BJ (cell line): ENCODE data around the gene KPNB1. TPM values are rescaled to one million over a fixed set of nuclear protein-coding genes. Genes with fewer than 3 reads are reported as not detected.

Experiments used
- CTCF ChIA-PET: fragments of 350-600 bp; formaldehyde crosslinking; extraction: SDS; loops from one replicate; lab custom pipeline; 2021; ENCODE audit warnings: antibody characterized with exemption, inconsistent platforms; lab: Yijun Ruan, JAX
- POLR2A ChIA-PET: fragments of 300-600 bp; sonication (Branson Sonifier 250); formaldehyde crosslinking; extraction: SDS; loops from one replicate; lab custom pipeline; 2021; ENCODE audit warnings: antibody characterized with exemption; lab: Charles Lee
- DNase-seq: peaks from one replicate; pipeline ENCODE4 v3.0.0-alpha.2; 2011; ENCODE audit warnings: low read depth
- H3K27me3 ChIP-seq: 2 replicates; pipeline ENCODE4 v1.6.0; 2011; ENCODE audit warnings: low read length; ENCODE audit not compliant: control insufficient read depth, insufficient read depth
- H3K36me3 ChIP-seq: 2 replicates; pipeline ENCODE4 v1.5.1; 2011; ENCODE audit warnings: low read length; ENCODE audit not compliant: control insufficient read depth, insufficient read depth
- H3K4me3 ChIP-seq: 2 replicates; pipeline ENCODE4 v1.5.1; 2011; ENCODE audit warnings: low read depth, mild to moderate bottlenecking, control low read depth, low read length
- CTCF ChIP-seq: IDR thresholded peaks from 2 replicates; pipeline ENCODE4 v1.5.1; 2011; ENCODE audit warnings: low read depth, mild to moderate bottlenecking, control low read depth, inconsistent platforms, low read length, moderate library complexity; ENCODE audit not compliant: insufficient read depth
- polyA plus RNA-seq: library from polyadenylated mRNA; depleted of rRNA; stranded (reverse); fragments of >200 nt; gene quantifications from 2 replicates; pipeline ENCODE4 v1.2.3, GENCODE V29; 2011

Gene KPNB1
- polyA plus RNA-seq, 1 experiment: 171 TPM

- no peak for TF ChIP-seq CTCF
- no peak overlapping the region for H3K4me3 ChIP-seq
- DNase-seq: no peak
- ChIA-PET POLR2A (no interaction called here), CTCF (no interaction called here)
- no peaks in the 10 kb centered on the region for H3K27me3 ChIP-seq
- H3K36me3 ChIP-seq: no peaks in the 10 kb centered on the region
These were observed 6.6 kb upstream of the KPNB1 start for GRCh38 chr17:47643116-47643515.

- Histone ChIP-seq H3K27me3 (no peaks in the 10 kb centered on the region), H3K36me3 (no peaks in the 10 kb centered on the region), H3K4me3 (no peak overlapping the region)
- TF ChIP-seq CTCF: no peak
- DNase-seq: no peak
- ChIA-PET CTCF (interaction anchor here (1.0 to 1.6 kb wide), 2 partner anchors 19 to 29 kb away, joined by 5 read pairs; no protein-coding TSS in a partner anchor), POLR2A (no interaction called here)
These were observed 5.4 kb upstream of the KPNB1 start for GRCh38 chr17:47644324-47644723.

DNA sequence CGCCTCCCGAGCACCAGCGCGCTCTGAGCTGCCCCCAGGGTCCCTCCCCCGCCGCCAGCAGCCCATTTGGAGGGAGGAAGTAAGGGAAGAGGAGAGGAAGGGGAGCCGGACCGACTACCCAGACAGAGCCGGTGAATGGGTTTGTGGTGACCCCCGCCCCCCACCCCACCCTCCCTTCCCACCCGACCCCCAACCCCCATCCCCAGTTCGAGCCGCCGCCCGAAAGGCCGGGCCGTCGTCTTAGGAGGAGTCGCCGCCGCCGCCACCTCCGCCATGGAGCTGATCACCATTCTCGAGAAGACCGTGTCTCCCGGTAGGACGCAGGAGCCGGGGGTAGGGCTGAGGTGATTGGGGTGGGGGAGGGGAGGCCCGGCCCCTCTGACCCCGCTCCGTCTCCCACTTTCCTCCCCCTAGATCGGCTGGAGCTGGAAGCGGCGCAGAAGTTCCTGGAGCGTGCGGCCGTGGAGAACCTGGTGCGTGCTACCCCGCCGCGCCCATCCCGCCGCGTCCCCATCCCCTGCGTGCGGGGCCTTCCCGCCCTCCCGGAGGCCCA, 329 bp downstream of the KPNB1 start:
- ChIA-PET CTCF (interaction anchor here (0.6 to 3.5 kb wide), 5 partner anchors 14 to 35 kb away, joined by 3 to 24 read pairs (median 4); no protein-coding TSS in a partner anchor), POLR2A (interaction anchor here (0.6 to 1.0 kb wide), 3 partner anchors 16 to 74 kb away, joined by 5 to 13 read pairs (median 7); no protein-coding TSS in a partner anchor)
- TF ChIP-seq CTCF: no peak
- Histone ChIP-seq H3K27me3 (no peaks in the 10 kb centered on the region), H3K4me3 (peak overlapping the region; percentile 94), H3K36me3 (peaks cover 3% of the 10 kb centered on the region; the same call in 1 of the 2 replicates)
- no peak for DNase-seq

DNA sequence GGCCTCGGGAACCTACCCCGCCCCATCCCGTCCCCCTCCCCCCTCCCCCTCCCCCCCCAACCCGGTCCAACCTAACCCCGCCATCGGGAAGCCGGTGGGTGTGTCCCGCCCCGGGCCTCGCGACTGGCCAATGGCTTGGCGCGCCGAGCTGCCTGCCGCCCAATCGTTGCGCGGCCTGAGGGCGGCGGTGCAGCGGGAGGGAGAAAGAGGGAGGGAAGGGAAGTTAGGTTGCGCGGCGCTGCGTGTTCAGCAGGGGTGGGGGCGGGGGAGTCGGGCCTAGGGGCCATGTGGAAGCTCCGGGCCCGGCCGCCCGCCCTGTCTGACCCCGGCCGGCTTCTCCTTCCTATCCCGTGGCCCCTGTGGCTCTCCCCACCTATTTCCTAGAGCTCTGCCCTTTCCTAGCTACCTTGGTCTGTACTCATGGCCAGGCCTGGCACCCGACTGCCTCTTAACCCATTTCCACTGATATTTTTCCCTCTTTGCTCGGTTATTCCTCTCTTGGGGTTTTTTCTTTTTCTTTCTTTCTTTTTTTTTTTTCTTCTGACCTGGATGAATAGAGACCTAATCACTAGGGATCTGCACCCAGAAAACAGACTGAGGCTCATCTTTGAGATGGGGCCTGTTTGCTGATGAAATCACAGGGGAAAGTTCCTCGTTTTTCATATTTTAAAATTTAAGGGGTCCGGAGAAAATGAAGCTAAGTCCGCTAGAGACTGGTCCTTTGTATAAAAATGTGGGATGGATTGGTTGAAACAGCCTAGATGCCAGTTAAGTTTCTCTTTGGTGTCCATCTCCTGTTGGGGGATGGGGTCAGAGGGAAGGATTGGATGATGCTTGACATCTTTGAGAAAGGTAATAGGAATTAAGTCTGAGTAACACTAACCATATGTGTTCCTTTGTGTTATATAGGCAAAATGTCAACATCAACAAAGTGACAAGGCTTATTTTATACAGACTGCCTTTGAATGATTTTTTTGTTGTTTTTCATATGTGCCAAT, 1.1 kb downstream of the KPNB1 start:
- Histone ChIP-seq H3K36me3 (peaks cover 7% of the 10 kb centered on the region), H3K27me3 (no peaks in the 10 kb centered on the region), H3K4me3 (peak overlapping the region; percentile 94)
- no peak for TF ChIP-seq CTCF
- ChIA-PET CTCF (interaction anchor here (0.7 to 3.5 kb wide), 5 partner anchors 13 to 36 kb away, joined by 3 to 24 read pairs (median 3); no protein-coding TSS in a partner anchor), POLR2A (interaction anchor here (0.6 to 1.0 kb wide), 4 partner anchors 15 to 1893 kb away, joined by 5 to 13 read pairs (median 6); no protein-coding TSS in a partner anchor)
- DNase-seq: peak; percentile 76
